Measurements from ENCODE around the gene RFX1.

- no peak for TF ChIP-seq POLR2A (IDR thresholded peaks at IDR 0.05)
- TF ChIP-seq POLR2AphosphoS5 (IDR thresholded peaks at IDR 0.05), result no peak
- TF ChIP-seq CTCF (IDR thresholded peaks at IDR 0.05), result no peak
- no peak for TF ChIP-seq EP300 (IDR thresholded peaks at IDR 0.05)
These were observed 27.8 kb upstream of the RFX1 start for GRCh38 chr19:14033946-14034345.
